ENCODE data around the gene CCDC149. TPM values are rescaled to one million over a fixed set of nuclear protein-coding genes. Genes with fewer than 3 reads are reported as not detected.

Gene CCDC149
- total RNA-seq, 1 experiment from 2014 or later, result 8.9 TPM

DNA sequence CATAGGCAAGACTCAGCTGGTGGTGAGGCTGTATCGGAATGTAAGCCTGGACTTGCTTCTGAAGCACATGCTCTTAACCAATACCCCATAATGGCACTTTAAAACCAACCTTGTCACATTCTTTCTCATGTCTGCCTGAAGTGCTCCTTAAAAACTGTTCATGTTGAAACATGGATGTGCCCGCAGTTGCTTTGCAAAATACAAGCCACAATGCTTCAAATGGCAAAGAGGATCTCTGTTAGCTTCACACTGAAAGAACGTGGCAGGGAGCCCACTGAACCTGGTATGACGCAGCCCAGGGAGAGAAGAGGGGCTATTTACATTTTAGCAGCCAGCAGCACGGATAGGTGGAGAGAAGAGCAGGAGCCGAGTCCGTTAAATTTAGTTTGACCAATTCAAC, 88.1 kb downstream of the CCDC149 start:
- no peak for DNase-seq
- no peak overlapping the region for H3K27ac Mint-ChIP-seq (ENCODE audit: unreplicated experiment)
- intact Hi-C loops (cut with micrococcal nuclease; ENCODE audit: unreplicated experiment), result no loop called here
- TF ChIP-seq, protein P1, sequence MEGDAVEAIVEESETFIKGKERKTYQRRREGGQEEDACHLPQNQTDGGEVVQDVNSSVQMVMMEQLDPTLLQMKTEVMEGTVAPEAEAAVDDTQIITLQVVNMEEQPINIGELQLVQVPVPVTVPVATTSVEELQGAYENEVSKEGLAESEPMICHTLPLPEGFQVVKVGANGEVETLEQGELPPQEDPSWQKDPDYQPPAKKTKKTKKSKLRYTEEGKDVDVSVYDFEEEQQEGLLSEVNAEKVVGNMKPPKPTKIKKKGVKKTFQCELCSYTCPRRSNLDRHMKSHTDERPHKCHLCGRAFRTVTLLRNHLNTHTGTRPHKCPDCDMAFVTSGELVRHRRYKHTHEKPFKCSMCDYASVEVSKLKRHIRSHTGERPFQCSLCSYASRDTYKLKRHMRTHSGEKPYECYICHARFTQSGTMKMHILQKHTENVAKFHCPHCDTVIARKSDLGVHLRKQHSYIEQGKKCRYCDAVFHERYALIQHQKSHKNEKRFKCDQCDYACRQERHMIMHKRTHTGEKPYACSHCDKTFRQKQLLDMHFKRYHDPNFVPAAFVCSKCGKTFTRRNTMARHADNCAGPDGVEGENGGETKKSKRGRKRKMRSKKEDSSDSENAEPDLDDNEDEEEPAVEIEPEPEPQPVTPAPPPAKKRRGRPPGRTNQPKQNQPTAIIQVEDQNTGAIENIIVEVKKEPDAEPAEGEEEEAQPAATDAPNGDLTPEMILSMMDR (IDR thresholded peaks at IDR 0.05; ENCODE audit: unreplicated experiment), result no peak
- no peak overlapping the region for H3K4me3 Mint-ChIP-seq (ENCODE audit: low read depth, unreplicated experiment)
- no peaks in the 10 kb centered on the region for H3K4me1 Mint-ChIP-seq (ENCODE audit: low read depth, unreplicated experiment)
- CTCF ChIA-PET, result no interaction called here
- no TSS peak for BruUV-seq (replicated peaks)
- no peaks in the 10 kb centered on the region for H3K36me3 Mint-ChIP-seq (ENCODE audit: insufficient read depth, unreplicated experiment)
- no peaks in the 10 kb centered on the region for H3K27me3 Mint-ChIP-seq (ENCODE audit: unreplicated experiment)
- H3K9me3 Mint-ChIP-seq (ENCODE audit: low read depth, unreplicated experiment), result no peaks in the 10 kb centered on the region

DNA sequence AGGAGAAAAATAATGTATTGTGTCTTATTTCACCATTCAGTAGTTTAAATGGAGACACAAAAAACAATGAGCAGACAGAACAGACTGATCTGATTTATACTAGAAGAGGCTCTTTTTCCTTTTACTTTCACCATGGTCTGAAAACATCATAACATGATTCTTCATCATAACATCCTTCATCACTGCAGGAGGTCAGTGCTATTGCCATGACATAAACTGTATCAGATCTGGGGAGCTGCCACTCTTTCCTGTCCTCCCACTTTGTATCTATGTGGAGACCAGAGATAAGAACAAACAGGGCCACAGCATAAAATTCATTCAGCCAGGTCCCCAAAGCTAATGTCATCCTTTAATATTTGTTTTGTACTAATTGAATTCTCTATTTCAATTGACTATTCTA, 92.3 kb downstream of the CCDC149 start:
- no peaks in the 10 kb centered on the region for H3K36me3 Mint-ChIP-seq (ENCODE audit: insufficient read depth, unreplicated experiment)
- TF ChIP-seq, protein P1 (IDR thresholded peaks at IDR 0.05; ENCODE audit: unreplicated experiment), result no peak
- DNase-seq, result no peak
- H3K27me3 Mint-ChIP-seq (ENCODE audit: unreplicated experiment), result no peaks in the 10 kb centered on the region
- no peak overlapping the region for H3K27ac Mint-ChIP-seq (ENCODE audit: unreplicated experiment)
- intact Hi-C loops (cut with micrococcal nuclease; ENCODE audit: unreplicated experiment), result no loop called here
- H3K4me1 Mint-ChIP-seq (ENCODE audit: low read depth, unreplicated experiment), result no peaks in the 10 kb centered on the region
- no peak overlapping the region for H3K4me3 Mint-ChIP-seq (ENCODE audit: low read depth, unreplicated experiment)
- peaks cover 4% of the 10 kb centered on the region for H3K9me3 Mint-ChIP-seq (ENCODE audit: low read depth, unreplicated experiment)
- BruUV-seq (replicated peaks), result no TSS peak
- CTCF ChIA-PET, result no interaction called here

DNA sequence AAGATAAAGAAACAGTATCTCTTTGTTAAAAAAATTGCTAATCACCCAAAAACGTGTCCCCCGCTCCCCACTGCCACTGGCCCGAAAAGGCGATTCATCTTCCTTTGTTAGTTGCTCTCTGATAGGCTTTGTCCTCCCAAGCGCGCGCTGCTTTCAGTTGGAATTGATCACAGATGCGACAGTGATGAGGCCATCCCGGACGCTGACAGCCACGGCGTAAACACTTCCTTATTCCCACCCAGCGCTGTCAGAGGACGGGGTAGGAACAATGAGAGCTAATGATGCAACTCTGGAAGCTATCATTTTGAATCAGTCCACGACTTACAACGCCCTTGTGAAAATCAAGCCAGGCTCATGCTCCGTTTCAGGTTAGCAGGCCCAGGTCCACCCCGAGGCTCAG, 96.0 kb downstream of the CCDC149 start:
- no peak overlapping the region for H3K4me3 Mint-ChIP-seq (ENCODE audit: low read depth, unreplicated experiment)
- no peaks in the 10 kb centered on the region for H3K4me1 Mint-ChIP-seq (ENCODE audit: low read depth, unreplicated experiment)
- CTCF ChIA-PET, result no interaction called here

DNA sequence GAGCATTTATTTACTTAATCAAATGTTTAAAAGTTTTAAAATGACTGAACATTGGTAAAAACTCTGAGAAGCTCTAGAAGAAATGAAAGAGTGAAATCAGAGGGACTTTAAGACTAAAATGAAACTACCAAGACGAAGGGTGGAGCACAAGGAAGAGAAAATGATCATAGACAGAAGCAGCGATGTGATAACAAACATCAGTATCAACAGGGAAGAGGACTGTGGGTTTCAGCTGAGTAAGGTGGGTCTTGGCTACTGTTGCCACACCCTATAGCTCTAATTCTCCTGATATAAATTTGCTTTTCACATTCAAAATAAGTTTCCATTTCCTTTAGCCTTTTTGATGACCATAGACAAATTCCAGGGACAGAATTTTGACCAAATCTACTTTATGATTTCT, 99.1 kb downstream of the CCDC149 start:
- Mint-ChIP-seq H3K4me3 (ENCODE audit: low read depth, unreplicated experiment) (no peak overlapping the region), H3K36me3 (ENCODE audit: insufficient read depth, unreplicated experiment) (no peaks in the 10 kb centered on the region), H3K27ac (ENCODE audit: unreplicated experiment) (no peak overlapping the region), H3K27me3 (ENCODE audit: unreplicated experiment) (no peaks in the 10 kb centered on the region), H3K9me3 (ENCODE audit: low read depth, unreplicated experiment) (peaks cover 8% of the 10 kb centered on the region), H3K4me1 (ENCODE audit: low read depth, unreplicated experiment) (no peaks in the 10 kb centered on the region)
- TF ChIP-seq, protein P1 (IDR thresholded peaks at IDR 0.05; ENCODE audit: unreplicated experiment), result no peak
- CTCF ChIA-PET, result no interaction called here
- intact Hi-C loops (cut with micrococcal nuclease; ENCODE audit: unreplicated experiment), result no loop called here
- no TSS peak for BruUV-seq (replicated peaks)
- DNase-seq, result no peak

More for the DNA sequence above, 96.0 kb downstream of the CCDC149 start:
- no peak for DNase-seq
- intact Hi-C loops (cut with micrococcal nuclease; ENCODE audit: unreplicated experiment), result no loop called here
- TF ChIP-seq, protein P1 (IDR thresholded peaks at IDR 0.05; ENCODE audit: unreplicated experiment), result no peak
- no peaks in the 10 kb centered on the region for H3K36me3 Mint-ChIP-seq (ENCODE audit: insufficient read depth, unreplicated experiment)
- no TSS peak for BruUV-seq (replicated peaks)
- H3K9me3 Mint-ChIP-seq (ENCODE audit: low read depth, unreplicated experiment), result peaks cover 8% of the 10 kb centered on the region
- H3K27me3 Mint-ChIP-seq (ENCODE audit: unreplicated experiment), result no peaks in the 10 kb centered on the region
- H3K27ac Mint-ChIP-seq (ENCODE audit: unreplicated experiment), result no peak overlapping the region

All from Calu3 (cell line).